Chondrocyte (in vitro differentiated cells): Measurements from ENCODE around the gene KIAA2012. TPM values are rescaled to one million over a fixed set of nuclear protein-coding genes. Genes with fewer than 3 reads are reported as not detected.
"Not testable (repeated sequence)": the region's sequence is repeated elsewhere in the genome, so short reads cannot be mapped to it uniquely, and the experiment has no call there.

Source experiments
- DNase-seq: peaks from one replicate; pipeline ENCODE4 v3.0.0; 2021; ENCODE audit warnings: mixed read lengths, low spot score
- H3K27ac Mint-ChIP-seq: one replicate; pipeline ENCODE4 v1.8.0; 2021; ENCODE audit warnings: mild to moderate bottlenecking, moderate library complexity, mixed read lengths; ENCODE audit not compliant: unreplicated experiment
- H3K27me3 Mint-ChIP-seq: 2 replicates; pipeline ENCODE4 v1.8.0; 2021; ENCODE audit warnings: low read depth, mixed read lengths
- H3K36me3 Mint-ChIP-seq: 2 replicates; pipeline ENCODE4 v1.8.0; 2021; ENCODE audit warnings: low read depth, mixed read lengths
- H3K4me1 Mint-ChIP-seq: 2 replicates; pipeline ENCODE4 v1.8.0; 2021; ENCODE audit warnings: low read depth, mild to moderate bottlenecking, mixed read lengths
- H3K4me3 Mint-ChIP-seq: one replicate; pipeline ENCODE4 v1.8.0; 2021; ENCODE audit warnings: mild to moderate bottlenecking, moderate library complexity, mixed read lengths; ENCODE audit not compliant: unreplicated experiment
- H3K9me3 Mint-ChIP-seq: 2 replicates; pipeline ENCODE4 v1.8.0; 2021; ENCODE audit warnings: low read depth, mixed read lengths
- total RNA-seq: library from RNA; stranded (reverse); gene quantifications from 3 replicates; pipeline ENCODE4 v1.2.1, GENCODE V29; 2021
- TF ChIP-seq, protein P1 (sequence below): fragments of 200-600 bp; sonication (generic); IDR thresholded peaks from 2 replicates; pipeline ENCODE4 v1.5.0; 2021; ENCODE audit warnings: antibody characterized with exemption, mild to moderate bottlenecking, moderate library complexity

The KIAA2012 gene
- total RNA-seq, 1 donor from 2014 or later, result not detected

- no peak overlapping the region for H3K4me3 Mint-ChIP-seq
- DNase-seq, result no peak
- H3K27ac Mint-ChIP-seq, result peak overlapping the region; percentile 85
- TF ChIP-seq, protein P1, sequence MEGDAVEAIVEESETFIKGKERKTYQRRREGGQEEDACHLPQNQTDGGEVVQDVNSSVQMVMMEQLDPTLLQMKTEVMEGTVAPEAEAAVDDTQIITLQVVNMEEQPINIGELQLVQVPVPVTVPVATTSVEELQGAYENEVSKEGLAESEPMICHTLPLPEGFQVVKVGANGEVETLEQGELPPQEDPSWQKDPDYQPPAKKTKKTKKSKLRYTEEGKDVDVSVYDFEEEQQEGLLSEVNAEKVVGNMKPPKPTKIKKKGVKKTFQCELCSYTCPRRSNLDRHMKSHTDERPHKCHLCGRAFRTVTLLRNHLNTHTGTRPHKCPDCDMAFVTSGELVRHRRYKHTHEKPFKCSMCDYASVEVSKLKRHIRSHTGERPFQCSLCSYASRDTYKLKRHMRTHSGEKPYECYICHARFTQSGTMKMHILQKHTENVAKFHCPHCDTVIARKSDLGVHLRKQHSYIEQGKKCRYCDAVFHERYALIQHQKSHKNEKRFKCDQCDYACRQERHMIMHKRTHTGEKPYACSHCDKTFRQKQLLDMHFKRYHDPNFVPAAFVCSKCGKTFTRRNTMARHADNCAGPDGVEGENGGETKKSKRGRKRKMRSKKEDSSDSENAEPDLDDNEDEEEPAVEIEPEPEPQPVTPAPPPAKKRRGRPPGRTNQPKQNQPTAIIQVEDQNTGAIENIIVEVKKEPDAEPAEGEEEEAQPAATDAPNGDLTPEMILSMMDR, result no peak
- no peaks in the 10 kb centered on the region for H3K36me3 Mint-ChIP-seq
- no peaks in the 10 kb centered on the region for H3K27me3 Mint-ChIP-seq
- H3K4me1 Mint-ChIP-seq, result peaks cover 30% of the 10 kb centered on the region
- H3K9me3 Mint-ChIP-seq, result no peaks in the 10 kb centered on the region
Measured at GRCh38 chr2:202133909-202134265, 60.8 kb downstream of the KIAA2012 start.

GRCh38 chr2:202135091-202135874 lies 62.2 kb downstream of the KIAA2012 start:
- H3K27me3 Mint-ChIP-seq, result no peaks in the 10 kb centered on the region
- peaks cover 30% of the 10 kb centered on the region for H3K4me1 Mint-ChIP-seq

DNA sequence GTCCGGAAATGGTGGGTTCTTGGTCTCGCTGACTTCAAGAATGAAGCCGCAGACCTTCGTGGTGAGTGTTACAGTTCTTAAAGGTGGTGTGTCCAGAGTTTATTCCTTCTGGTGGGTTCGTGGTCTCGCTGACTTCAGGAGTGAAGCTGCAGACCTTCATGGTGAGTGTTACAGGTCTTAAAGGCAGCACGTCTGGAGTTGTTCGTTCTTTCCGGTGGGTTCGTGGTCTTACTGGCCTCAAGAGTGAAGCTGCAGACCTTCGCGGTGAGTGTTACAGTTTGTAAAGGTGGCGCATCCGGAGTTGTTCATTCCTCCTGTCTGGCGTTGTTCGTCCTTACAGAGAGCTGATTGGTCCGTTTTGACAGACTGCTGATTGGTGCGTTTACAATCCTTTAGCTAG lies 63.0 kb downstream of the KIAA2012 start:
- not testable (repeated sequence) for H3K9me3 Mint-ChIP-seq, H3K36me3 Mint-ChIP-seq, H3K4me3 Mint-ChIP-seq, H3K27me3 Mint-ChIP-seq, DNase-seq
- Mint-ChIP-seq H3K27ac (peak overlapping the region; percentile 85), H3K4me1 (peaks cover 35% of the 10 kb centered on the region)

More at GRCh38 chr2:202135091-202135874, 62.2 kb downstream of the KIAA2012 start:
- Mint-ChIP-seq H3K4me3 (no peak overlapping the region), H3K27ac (peak overlapping the region; percentile 85), H3K36me3 (no peaks in the 10 kb centered on the region), H3K9me3 (no peaks in the 10 kb centered on the region)
- TF ChIP-seq, protein P1, result peak; percentile 41
- no peak for DNase-seq

- no peak overlapping the region for H3K27ac Mint-ChIP-seq
- TF ChIP-seq, protein P1, result no peak
- no peak for DNase-seq
- no peak overlapping the region for H3K4me3 Mint-ChIP-seq
- H3K9me3 Mint-ChIP-seq, result no peaks in the 10 kb centered on the region
- H3K36me3 Mint-ChIP-seq, result no peaks in the 10 kb centered on the region
- no peaks in the 10 kb centered on the region for H3K27me3 Mint-ChIP-seq
- H3K4me1 Mint-ChIP-seq, result peaks cover 40% of the 10 kb centered on the region
Measured at GRCh38 chr2:202136526-202136925, 63.5 kb downstream of the KIAA2012 start.

- H3K27ac Mint-ChIP-seq, result no peak overlapping the region
Measured at GRCh38 chr2:202140522-202141252, 67.6 kb downstream of the KIAA2012 start.

More at GRCh38 chr2:202140522-202141252, 67.6 kb downstream of the KIAA2012 start:
- no peak for DNase-seq
- TF ChIP-seq, protein P1, result no peak
- Mint-ChIP-seq H3K4me1 (peaks cover 16% of the 10 kb centered on the region), H3K9me3 (no peaks in the 10 kb centered on the region), H3K4me3 (no peak overlapping the region), H3K36me3 (no peaks in the 10 kb centered on the region), H3K27me3 (no peaks in the 10 kb centered on the region)
